ENCODE measurements around the gene ANKMY1. TPM values are rescaled to one million over a fixed set of nuclear protein-coding genes. Genes with fewer than 3 reads are reported as not detected.

ANKMY1 gene
- total and polyA plus RNA-seq, 2 of the 13 experiments (the other 11 are each of a cell fraction or from before 2014, with no cell fraction given), result 11.7 to 18.8 TPM

DNA sequence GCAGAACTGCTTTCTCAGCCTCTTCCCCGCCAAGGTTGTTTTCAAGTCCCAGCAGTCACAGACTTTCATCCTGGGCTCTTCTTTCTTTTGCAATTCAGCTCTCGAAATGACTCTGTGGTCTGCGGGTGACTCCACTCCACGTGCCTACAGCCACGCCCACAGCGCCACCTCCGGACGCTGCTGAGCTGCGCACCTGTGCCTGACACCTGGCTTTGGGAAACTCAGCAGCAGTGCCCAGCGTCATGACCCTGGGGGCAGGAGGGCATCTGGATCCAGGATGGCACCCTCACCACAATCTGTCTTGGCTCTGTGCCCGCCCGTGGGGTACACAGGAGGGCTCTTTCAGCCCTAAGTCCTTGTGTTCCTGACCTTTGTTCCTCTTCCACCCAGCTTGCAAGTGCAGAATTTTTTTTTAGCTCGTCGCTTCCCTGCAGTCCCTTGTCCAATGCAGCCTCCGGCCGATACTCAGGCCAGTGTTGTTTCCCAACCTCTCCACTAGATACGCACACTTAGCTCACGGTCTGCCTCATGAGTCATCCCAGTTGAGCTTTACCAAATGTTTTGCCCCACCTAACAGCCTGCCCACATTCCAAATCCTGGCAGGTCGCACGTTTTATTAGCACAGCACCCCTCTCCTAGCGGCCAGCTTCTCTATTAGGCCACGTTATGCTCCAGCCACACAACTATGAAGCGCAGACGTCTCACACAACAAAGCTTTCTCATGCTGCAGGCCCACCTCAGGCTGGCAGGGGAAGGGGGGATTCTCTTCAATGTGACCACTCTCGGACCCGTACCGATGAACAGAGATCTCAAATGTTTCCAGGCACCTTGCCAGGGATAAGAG is 22.2 kb upstream of the ANKMY1 start (continued):
- peak; percentile 58 for TF ChIP-seq HOXA3 (CRISPR knock-in tag; IDR thresholded peaks at IDR 0.05)
- TF ChIP-seq ZNF251 (CRISPR knock-in tag; IDR thresholded peaks at IDR 0.05), result 0 out of 2 replicates have a peak, but pooled peaks have one; percentile 36
- TF ChIP-seq, protein P1, sequence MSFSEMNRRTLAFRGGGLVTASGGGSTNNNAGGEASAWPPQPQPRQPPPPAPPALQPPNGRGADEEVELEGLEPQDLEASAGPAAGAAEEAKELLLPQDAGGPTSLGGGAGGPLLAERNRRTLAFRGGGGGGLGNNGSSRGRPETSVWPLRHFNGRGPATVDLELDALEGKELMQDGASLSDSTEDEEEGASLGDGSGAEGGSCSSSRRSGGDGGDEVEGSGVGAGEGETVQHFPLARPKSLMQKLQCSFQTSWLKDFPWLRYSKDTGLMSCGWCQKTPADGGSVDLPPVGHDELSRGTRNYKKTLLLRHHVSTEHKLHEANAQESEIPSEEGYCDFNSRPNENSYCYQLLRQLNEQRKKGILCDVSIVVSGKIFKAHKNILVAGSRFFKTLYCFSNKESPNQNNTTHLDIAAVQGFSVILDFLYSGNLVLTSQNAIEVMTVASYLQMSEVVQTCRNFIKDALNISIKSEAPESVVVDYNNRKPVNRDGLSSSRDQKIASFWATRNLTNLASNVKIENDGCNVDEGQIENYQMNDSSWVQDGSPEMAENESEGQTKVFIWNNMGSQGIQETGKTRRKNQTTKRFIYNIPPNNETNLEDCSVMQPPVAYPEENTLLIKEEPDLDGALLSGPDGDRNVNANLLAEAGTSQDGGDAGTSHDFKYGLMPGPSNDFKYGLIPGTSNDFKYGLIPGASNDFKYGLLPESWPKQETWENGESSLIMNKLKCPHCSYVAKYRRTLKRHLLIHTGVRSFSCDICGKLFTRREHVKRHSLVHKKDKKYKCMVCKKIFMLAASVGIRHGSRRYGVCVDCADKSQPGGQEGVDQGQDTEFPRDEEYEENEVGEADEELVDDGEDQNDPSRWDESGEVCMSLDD (CRISPR knock-in tag; IDR thresholded peaks at IDR 0.05; ENCODE audit: borderline replicate concordance), result no peak
- peak; percentile 96 for TF ChIP-seq FOSL2 (CRISPR knock-in tag; IDR thresholded peaks at IDR 0.05)
- TF ChIP-seq ZNF616 (CRISPR knock-in tag; IDR thresholded peaks at IDR 0.05; ENCODE audit: low read depth), result no peak
- peak; percentile 23; the same call in 1 of the 2 replicates for TF ChIP-seq ZNF850 (CRISPR knock-in tag; conservative IDR thresholded peaks at IDR 0.05)
- TF ChIP-seq, protein P2, sequence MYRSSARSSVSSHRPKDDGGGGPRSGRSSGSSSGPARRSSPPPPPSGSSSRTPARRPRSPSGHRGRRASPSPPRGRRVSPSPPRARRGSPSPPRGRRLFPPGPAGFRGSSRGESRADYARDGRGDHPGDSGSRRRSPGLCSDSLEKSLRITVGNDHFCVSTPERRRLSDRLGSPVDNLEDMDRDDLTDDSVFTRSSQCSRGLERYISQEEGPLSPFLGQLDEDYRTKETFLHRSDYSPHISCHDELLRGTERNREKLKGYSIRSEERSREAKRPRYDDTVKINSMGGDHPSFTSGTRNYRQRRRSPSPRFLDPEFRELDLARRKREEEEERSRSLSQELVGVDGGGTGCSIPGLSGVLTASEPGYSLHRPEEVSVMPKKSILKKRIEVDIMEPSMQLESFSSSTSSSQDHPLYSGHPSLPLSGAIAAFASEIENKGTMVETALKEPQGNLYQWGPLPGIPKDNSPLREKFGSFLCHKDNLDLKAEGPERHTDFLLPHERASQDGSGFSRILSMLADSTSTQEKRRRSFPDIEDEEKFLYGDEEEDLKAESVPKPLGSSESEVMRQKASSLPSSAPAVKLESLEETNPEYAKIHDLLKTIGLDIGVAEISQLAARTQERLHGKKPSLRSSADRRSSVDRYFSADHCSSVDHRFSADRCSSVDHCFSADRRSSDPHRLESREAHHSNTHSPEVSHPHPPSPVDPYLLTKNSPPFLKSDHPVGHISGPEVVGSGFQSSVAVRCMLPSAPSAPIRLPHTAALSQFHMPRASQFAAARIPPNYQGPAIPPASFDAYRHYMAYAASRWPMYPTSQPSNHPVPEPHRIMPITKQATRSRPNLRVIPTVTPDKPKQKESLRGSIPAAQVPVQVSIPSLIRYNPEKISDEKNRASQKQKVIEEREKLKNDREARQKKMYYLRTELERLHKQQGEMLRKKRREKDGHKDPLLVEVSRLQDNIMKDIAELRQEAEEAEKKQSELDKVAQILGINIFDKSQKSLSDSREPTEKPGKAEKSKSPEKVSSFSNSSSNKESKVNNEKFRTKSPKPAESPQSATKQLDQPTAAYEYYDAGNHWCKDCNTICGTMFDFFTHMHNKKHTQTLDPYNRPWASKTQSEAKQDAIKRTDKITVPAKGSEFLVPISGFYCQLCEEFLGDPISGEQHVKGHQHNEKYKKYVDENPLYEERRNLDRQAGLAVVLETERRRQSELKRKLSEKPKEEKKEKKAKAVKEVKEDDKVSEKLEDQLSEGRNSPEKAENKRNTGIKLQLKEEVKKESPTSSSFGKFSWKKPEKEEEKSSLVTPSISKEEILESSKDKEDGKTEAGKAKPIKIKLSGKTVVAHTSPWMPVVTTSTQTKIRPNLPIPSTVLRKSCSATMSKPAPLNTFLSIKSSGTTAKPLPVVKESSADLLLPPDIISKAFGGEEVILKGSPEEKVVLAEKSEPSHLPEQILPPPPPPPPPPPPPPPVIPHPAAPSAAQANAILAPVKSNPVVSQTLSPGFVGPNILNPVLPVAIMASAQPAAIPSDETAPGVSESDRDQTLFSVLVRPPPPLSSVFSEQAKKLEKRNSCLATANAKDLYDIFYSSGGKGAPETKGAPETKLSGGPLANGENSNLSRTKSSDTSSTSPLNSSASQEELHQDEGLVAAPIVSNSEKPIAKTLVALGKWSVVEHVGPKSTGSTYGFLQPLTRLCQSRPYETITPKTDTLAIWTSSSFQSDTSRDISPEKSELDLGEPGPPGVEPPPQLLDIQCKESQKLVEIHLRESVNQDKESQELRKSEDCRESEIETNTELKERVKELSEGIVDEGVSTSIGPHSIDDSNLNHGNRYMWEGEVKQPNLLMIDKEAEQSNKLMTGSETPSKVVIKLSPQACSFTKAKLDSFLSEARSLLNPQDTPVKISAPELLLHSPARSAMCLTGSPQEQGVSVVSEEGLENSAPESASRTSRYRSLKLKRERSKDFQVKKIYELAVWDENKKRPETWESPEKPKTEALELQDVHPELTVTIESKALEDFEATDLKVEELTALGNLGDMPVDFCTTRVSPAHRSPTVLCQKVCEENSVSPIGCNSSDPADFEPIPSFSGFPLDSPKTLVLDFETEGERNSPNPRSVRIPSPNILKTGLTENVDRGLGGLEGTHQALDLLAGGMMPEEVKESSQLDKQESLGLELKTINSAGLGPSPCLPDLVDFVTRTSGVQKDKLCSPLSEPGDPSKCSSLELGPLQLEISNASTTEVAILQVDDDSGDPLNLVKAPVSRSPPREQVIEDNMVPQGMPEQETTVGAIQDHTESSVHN (CRISPR knock-in tag; IDR thresholded peaks at IDR 0.05), result no peak
- TF ChIP-seq ZNF781 (CRISPR knock-in tag; IDR thresholded peaks at IDR 0.05; ENCODE audit: borderline replicate concordance, not compliant biosample characterization), result peak; percentile 68
- peak; percentile 87 for TF ChIP-seq TGIF2 (CRISPR knock-in tag; IDR thresholded peaks at IDR 0.05)
- TF ChIP-seq PAF1 (CRISPR knock-in tag; IDR thresholded peaks at IDR 0.05), result peak; percentile 60; the same call in 1 of the 2 replicates
- no peak for TF ChIP-seq TAF1 (CRISPR knock-in tag; IDR thresholded peaks at IDR 0.05)
- no peak for TF ChIP-seq ATRX (CRISPR knock-in tag; IDR thresholded peaks at IDR 0.05; ENCODE audit: borderline replicate concordance)
- TF ChIP-seq, protein P3, sequence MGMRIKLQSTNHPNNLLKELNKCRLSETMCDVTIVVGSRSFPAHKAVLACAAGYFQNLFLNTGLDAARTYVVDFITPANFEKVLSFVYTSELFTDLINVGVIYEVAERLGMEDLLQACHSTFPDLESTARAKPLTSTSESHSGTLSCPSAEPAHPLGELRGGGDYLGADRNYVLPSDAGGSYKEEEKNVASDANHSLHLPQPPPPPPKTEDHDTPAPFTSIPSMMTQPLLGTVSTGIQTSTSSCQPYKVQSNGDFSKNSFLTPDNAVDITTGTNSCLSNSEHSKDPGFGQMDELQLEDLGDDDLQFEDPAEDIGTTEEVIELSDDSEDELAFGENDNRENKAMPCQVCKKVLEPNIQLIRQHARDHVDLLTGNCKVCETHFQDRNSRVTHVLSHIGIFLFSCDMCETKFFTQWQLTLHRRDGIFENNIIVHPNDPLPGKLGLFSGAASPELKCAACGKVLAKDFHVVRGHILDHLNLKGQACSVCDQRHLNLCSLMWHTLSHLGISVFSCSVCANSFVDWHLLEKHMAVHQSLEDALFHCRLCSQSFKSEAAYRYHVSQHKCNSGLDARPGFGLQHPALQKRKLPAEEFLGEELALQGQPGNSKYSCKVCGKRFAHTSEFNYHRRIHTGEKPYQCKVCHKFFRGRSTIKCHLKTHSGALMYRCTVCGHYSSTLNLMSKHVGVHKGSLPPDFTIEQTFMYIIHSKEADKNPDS (CRISPR knock-in tag; IDR thresholded peaks at IDR 0.05), result 0 out of 2 replicates have a peak, but pooled peaks have one; percentile 78
- no peak for TF ChIP-seq XBP1 (CRISPR knock-in tag; IDR thresholded peaks at IDR 0.05)

All from HepG2 (cell line).